HG02763 (cell line): ENCODE measurements around the gene MYADML2.

Source experiments
- ATAC-seq: cut with Tn5 transposase; IDR thresholded peaks from one replicate; pipeline ENCODE4 v1.9.1; 2021; ENCODE audit warnings: mild to moderate bottlenecking, moderate library complexity; ENCODE audit not compliant: unreplicated experiment

The MYADML2 gene

GRCh38 chr17:81912441-81913309 is 34.4 kb downstream of the MYADML2 start:
- ATAC-seq = no peak

DNA sequence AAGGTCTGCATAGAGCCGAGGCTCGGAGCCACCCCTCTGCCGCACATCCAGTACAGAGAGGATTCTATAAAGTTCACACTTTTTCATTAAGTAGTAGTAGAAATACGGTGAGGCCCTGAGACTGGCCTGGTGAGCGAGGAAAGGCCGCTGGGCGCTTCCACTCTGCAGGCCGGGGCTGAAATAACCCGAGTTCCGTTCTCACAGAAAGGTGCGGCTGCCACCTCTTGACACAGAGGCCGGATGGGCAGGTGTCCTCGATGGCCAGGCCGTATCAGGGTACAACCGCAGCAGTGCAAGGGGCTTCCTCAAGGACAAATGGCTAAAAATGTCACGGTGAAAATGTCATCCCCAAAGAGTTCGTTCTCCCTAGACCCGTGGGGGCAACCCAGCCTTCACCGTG is 35.1 kb downstream of the MYADML2 start:
- ATAC-seq = no peak

DNA sequence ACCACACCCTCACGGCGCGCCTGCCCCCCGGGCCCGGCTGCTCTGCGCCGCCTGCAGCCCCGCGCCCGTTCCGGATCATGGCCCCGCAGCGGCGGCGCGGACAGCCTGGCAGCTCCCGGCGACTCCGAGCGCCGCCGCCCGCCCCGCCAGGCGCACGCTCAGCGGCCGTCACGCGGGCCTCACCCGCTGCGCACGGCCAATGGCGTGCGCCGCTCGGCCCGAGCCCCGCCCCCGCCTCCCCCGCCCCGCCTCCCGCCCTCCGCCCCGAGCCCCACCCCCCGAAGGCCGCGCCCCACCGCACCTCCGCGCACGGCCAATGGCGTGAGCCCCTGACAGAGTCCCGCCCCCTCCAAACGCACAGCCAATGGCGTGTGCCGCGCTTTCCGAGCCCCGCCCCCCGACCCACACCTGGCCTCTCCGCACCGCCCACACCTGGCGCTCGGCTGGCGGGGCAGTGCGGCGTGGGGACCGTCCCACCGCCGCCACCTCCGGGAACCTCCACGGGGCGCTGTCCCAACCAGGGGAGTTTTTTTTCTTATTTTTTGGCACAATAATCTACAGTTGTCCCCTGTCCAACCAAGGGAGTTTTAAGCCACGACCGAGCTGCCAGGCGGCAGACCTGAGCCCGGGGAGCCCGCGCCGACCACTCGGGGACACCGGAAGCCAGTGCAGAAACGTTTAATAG is 35.6 kb downstream of the MYADML2 start, which contains the start of gene PCYT2:
TSS of gene PCYT2 (minus strand) at position 123 of the 685 bp plus-strand sequence. CDS start at position 79, 44 bp downstream.
- ATAC-seq = peak; percentile 74

GRCh38 chr17:81910840-81911276 is 36.2 kb downstream of the MYADML2 start:
- no peak for ATAC-seq

DNA sequence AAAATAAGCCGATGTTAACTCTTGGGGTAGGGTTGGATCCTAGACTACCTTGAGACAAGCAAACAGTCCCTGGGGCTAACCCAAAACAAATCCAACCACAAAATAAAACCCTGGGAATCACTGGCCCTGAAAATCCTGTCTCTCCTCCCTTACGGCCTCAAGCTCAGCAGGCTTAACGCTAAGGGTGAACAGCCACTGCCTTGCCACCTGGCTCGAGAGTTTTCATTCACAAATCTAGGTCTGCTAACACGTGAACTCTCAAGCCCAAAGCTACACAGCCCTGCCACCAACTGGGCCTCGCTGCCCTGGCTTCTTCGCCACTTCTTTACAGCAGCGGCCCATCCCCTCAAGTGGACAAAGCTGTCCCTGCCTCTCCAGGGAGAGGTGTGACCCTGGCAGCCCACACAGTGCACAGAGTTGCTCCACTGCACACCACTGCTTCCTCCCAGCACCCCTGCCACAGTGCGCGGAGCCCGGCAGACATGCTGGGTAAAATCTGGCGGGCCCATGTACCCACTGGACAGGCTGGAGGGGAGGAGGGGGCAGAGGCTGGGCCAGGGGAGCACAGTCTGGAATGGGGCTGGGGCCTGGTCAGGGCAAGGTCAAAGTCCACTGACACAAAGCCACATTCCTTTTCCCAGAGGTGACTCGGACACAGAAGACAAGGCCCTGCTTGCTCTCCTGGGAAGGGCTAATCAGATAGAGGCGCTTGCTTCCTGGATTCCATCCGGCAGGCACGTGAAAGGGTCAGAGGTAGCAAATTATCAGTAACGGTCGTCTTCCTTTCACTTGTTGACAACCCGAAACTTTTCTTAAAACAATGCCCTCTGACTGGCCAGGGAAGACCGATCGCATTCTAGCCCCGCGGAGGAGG is 36.8 kb downstream of the MYADML2 start:
- ATAC-seq = no peak

DNA sequence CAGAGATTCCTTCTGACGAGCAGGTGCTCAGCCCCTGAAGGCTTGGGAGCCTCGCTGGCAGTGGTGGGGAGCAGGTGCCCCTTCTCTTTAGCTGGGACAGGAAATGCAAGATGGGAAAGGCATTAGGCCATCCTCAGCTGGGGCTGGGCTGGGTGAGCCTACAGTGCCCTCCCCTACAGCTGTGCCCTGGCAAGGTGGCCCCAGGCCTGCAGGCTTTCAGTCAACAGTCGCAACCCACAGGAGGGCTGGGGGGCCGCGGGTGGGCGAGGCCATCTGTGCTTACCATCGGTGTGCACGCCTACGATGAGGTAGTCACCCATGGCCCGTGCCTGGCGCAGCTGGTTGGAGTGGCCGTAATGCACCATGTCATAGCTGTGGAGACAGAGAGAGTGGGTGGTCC is 37.8 kb downstream of the MYADML2 start:
- ATAC-seq = no peak

DNA sequence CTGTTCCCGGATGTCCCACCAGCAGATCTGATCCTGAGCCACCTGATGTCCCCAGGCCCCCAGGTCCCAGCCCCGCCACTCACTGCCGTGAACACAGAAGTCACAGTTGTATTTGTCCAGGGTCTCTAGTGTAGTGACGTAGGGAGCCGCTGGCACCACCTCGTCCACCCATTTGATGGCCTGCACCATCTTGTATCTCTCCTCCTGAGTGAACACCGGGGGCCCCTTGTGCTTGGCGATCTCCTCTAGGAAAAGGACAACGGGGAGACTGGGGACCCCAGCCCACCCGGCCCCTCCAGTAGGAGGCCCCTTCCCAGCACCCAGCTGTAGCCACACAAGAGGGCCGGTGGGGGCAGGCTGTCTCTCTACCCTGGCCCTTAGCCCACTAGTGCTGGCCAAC is 38.2 kb downstream of the MYADML2 start:
- no peak for ATAC-seq

DNA sequence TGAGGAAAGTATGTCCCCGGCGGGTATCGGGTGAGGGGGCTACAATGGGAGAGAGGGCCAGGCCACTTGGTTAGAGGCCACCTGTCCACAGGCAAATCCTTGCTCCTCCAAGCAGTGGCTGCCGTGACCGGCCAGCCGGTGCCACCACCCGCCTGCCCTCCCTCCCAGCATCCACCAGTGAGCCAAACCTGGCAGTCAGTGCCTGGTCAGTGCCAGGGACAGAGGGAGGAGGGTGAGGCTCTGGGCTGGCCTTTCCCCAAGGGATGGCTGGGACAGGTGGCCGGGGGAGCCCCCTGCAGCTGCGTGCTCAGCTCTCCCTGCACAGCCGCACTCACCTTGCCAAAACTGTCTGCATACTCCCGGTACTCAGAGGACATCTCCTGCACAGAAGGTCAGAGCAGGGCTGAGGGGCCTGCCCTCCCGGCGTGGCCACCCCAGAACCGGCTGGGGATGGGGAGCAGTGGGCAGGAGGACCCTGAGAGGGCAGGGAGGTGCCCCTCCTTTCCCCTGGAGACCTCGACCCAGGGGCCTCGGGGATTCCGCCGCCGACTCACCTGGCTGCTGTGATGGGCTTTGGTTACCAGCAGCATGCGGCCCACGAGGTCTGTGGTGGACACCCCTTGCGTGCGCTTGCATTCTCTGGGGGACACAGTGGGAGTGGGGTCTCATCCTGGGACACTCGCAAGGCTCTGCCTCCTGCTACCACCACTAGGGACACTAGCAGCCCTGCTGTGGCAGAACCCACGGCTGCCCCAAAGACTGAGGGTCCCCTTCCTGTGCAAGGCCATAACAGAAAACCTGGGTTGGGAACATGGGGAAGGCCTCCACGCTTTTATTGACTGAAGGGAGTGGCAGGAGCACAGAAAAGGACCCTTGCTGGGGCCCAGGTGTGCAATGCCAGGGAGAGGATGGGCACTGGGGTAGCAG is 39.6 kb downstream of the MYADML2 start:
- no peak for ATAC-seq

- ATAC-seq = no peak
These were observed 40.4 kb downstream of the MYADML2 start for GRCh38 chr17:81906476-81907218.

DNA sequence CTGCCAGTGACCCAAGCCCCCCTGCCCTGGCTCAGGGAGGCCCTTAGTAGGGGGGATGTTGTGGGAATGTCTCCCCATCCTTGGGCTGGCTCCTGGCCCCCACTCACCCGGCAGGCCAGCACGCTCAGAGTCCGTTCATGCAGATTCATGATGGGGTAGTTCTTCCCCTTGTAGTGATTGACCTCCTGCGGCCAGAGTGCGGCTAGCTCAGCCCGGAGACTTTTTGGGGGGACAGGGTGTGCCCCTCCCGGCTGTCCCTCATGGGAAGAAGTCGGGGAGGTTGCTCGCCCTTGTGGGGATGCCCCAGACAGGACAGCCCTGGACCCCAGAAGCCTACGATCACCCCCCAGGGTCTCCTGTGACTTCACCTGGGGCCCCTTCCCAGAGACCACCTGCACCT is 41.0 kb downstream of the MYADML2 start:
- ATAC-seq = no peak

DNA sequence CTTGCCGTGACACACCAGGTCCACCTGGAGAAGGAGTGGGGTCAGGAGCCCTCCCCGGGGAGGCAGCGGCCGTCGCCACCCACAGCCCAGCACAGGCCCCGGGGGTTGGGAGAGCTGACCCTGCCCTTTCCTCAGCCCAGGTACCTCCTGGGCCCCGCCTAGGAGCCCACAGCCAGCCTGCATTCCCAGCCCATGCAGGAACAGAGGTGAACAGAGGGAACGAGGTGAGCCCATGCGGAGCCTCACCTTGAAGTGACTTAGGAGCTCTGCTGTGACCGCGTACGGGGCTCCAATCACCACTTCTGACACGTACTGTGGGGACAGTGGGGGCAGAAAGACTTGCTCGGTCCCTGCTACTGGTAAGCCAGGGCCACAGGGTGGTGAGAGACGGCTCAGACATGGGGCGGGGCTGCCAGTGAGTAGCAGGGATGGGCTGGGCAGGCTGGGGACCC is 41.6 kb downstream of the MYADML2 start:
- ATAC-seq = no peak

DNA sequence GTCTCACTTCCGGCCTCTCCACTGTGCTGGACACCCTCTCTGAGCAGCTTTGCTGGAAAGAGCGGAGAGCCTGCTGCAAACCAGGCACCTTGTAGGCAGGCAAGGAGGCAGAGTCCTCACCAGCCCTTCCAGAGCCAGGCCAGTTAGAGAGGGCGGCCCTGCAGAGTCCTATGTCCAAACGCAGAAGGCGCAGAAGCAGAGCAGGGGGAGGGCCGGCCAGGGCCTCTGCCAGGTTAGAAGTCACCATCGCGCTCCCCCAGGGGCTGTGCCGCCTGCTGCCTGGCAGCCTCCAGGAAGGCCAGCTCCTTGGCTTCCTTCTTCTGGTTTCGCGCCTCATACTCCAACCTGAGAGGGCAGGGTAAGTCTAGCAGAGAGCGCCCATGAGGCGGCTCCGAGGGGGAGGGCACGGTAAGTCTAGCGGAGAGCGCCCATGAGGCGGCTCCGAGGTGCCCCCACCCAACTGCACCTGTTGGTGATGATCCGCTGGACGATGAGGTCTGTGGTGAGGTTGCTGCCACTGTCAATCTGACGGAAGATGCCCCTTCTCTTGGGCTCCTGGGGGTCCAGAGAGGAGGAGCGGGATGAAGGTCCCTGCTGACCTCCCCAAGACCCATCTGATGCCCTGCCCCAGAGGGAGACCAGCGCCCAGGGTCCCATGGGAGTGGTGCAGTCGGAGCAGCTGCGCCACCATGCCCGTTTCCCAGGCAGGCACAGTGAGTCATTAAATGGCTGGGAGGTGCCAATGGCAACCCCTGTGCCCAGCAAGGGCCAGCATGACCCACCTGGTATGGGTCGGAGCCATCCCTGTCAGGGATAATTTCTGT is 42.2 kb downstream of the MYADML2 start:
- ATAC-seq = no peak

DNA sequence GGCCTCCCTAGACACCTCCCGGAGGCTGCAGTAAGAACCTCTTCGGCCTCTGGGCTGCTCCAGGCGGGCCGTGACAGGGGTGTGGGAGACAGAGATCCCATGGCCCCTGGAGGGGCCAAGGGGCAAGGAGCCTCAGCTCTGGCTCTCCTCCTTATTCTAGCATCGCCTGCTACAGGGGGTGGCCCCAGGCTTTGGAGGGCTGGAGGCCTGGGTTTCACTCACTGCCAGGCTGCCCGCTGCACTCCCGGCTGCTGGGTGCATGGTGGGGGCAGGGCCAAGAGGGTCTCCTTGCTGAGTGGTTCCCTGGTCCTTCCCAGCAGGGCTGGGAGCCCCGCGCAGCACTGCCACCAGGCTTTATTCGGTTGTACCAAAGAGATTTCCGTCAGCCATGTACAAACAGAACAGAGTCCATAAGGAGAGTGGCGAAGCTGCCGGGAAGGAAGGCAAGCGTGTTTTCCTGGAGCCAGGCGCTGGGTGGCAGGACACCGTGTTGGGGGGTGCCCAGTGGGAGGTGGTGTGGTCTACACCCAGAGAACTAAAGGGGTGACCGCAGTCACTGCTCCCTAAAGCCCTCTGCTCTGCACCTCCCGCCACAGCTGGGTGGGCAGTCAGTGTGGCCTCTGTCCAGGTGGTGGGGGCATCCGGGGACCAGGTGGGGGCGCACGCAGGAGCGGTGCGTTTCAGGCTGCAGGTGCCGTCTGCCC is 43.0 kb downstream of the MYADML2 start:
- ATAC-seq = no peak

GRCh38 chr17:81903415-81903831 is 43.6 kb downstream of the MYADML2 start:
- no peak for ATAC-seq

- no peak for ATAC-seq
These were observed 44.2 kb downstream of the MYADML2 start for GRCh38 chr17:81902653-81903414.

DNA sequence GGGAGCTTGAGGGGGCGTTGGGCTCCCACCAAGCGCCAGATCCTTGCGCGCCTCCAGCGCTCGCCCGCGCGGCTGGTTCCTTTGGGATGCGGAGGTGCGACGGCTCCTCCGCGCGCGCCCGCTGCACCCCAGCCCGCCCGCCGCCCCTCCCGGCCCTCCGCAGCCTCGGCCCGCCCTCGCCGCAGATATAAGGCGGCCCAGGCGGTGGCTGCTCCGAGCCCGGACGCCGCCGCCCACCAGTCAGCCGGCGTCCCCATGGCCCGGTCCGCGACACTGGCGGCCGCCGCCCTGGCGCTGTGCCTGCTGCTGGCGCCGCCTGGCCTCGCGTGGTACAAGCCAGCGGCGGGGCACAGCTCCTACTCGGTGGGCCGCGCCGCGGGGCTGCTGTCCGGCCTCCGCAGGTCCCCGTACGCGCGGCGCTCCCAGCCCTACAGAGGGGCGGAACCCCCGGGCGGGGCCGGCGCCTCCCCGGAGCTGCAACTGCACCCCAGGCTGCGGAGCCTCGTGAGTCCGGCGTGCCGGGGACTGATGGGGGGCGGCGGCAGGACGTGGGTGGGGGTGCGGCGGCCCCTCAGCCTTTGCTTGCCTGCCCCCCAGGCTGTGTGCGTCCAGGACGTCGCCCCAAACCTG is 44.9 kb downstream of the MYADML2 start, which contains the start of gene NPB:
TSS of gene NPB (plus strand) at position 216 of the 630 bp plus-strand sequence. CDS start at position 256, 40 bp downstream.
- ATAC-seq = no peak
